NCI-H146 treated with DMSO at 0.1 percent for 48 hours (cell line): Measurements from ENCODE around the gene TTLL6.
"Not testable (repeated sequence)": the region's sequence is repeated elsewhere in the genome, so short reads cannot be mapped to it uniquely, and the experiment has no call there.

Experiments used
- DNase-seq: peaks from one replicate; lab custom pipeline; 2025; ENCODE audit not compliant: unreplicated experiment; lab: John Stamatoyannopoulos, UW

TTLL6 gene

GRCh38 chr17:48724251-48725003, 92.6 kb downstream of the TTLL6 start:
- no peak for DNase-seq

DNA sequence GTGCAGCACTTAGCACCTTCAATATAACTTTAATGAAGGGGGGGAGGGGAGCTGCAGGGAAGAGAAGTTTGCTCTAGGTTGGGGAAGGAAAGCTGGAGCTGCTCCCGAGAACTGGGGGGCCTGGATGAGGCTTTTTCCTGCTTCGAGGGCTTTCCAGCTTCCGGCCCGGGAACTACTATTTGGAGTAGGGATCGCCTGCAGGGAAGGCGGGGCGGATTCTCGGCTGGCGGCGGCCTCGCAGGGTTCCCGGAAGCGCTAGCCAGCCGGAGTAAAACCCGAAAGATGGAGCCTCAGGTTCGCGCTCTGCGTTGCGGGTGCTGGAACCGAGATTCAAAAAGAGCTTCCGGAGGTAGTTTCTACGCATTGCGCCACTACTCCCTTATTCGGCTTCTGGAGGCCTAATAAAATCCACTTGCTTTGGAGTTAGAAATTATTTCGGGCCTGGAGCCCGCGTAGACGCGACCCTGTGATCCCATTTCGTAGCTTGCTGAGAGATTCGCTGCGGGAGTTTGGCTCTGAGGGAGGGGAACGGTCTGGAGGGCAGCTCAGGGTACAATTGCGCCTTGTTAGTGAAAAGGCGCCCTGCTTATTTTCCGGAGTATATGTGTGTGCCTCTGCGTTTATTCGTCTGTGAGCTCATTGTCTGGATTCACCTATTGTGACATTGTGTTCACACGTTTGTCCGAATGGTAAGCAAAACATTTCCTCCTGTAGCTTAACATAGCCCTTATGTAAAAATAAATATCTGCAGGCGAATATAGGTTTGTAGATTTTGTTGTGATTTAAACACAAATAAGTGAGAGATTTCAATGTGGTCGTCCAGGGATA, 93.4 kb downstream of the TTLL6 start:
- no peak for DNase-seq

DNA sequence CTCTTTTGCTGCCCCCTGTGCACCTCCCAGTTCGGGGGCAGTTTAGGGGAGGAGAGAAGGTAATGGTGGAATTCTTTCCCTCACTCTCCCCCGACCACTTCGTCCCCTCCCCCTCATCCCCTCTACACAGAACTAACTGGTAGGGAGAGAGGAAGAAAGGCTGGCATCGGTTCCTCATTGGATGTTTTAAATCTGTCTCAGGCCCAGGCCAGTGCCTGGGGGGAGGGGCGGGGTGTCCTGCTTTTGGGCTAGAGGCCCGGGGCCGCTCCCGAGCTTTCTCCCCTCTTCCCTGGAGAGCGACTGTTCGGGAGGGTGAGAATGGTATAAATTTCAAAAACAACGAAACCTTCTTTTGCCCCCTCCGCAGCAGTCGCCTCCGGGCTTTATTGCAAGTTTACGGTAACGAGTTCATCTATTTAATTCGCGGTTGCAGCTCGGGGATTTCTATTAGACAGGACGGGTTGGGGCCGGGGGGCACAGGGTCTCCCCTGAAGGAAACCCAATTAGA, 94.1 kb downstream of the TTLL6 start, which contains the start of gene PRAC2:
Gene PRAC2, plus strand, starts transcription at position 271 of the 508 bp plus-strand sequence. CDS start 1,226 bp downstream, outside the sequence.
- no peak for DNase-seq

DNA sequence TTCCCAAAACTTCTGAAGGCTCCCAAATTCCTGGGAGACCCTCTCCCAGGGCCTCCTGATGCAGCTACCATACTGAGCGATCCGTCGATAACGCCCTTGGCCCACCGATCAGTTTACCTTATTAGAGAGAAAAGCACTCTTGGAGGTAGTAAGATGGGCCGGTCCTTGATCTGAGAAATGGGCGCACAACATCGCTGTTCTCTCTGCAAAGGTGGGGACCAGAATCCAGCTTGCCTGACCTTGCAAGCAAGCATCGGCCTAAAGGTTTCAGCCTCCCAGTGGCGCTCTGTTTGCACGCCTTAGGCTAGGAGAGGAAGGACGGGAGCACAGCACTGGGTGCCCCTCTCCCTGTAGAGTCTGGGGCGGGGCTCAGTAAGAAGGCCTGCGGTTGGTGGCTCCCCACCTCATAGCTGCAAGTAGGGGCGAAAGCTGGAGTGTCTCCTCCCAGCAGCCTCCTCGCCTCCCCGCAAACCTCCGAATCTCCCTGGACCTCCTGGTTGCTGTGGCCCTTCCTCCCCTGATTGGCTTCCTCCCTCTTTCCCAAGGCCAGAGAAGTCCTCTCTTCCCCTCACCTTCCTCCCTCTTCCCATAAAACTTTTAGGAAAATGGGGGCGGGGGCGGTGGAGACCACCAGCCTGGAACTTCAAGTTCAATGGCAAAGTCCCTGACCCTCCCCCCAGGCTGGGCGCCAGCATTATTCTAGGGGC, 94.7 kb downstream of the TTLL6 start, which contains the start of gene PRAC1:
Gene PRAC1, minus strand, starts transcription at position 318 of the 707 bp plus-strand sequence. Its CDS starts 126 bp downstream, at position 192.
- DNase-seq = no peak

DNA sequence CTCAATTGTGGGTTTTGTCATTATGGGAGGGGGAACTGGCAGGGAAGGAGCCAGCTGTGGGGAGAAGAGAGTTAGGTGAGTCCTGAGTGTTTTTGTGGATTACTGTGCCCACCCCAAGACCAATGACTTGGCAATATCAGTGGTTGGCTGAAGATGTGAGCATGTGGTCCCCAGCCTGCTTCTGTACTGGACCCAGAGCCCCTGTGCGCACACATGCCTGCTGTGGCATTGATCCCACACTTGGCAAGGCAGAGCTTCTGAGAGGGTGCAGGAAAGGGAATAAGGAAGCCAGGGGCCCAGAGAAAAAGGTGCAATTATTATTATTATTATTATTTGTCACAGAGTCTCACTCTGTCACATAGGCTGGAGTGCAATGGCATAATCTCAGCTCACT, 96.0 kb downstream of the TTLL6 start:
- DNase-seq = no peak

- DNase-seq = no peak
Measured at GRCh38 chr17:48720266-48721008, 96.6 kb downstream of the TTLL6 start.

DNA sequence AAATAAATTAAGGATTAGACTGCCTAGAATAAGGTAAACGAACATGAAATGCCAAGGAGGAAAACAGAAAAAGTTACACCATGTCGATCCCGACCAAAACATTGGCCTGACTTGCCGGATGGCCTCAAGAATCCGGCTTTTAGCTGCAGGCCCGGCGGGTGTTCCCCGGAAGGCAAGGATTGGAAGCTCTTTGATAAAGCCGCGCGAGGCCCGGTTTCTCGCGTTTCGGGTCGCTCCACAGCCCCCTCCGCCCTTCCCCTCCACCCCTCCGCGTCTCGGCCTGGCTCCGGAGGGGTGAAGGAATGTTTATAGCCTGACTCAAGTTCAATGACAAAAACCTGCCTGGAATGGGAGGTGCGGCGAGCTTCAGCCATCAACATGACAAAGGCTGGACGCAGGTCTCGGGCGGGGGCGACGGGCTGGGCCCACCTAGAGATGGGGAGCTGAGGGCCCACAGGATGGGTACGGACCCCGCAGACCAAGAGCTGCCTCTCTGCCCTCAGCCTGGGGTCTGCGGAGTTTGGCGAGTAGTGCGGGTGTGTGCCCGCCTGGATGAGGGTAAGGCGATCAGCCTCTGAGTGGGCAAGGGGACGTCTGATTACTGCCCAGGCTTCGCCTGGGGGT, 97.3 kb downstream of the TTLL6 start:
- DNase-seq = no peak

- DNase-seq = no peak
Measured at GRCh38 chr17:48718761-48719641, 98.0 kb downstream of the TTLL6 start.

DNA sequence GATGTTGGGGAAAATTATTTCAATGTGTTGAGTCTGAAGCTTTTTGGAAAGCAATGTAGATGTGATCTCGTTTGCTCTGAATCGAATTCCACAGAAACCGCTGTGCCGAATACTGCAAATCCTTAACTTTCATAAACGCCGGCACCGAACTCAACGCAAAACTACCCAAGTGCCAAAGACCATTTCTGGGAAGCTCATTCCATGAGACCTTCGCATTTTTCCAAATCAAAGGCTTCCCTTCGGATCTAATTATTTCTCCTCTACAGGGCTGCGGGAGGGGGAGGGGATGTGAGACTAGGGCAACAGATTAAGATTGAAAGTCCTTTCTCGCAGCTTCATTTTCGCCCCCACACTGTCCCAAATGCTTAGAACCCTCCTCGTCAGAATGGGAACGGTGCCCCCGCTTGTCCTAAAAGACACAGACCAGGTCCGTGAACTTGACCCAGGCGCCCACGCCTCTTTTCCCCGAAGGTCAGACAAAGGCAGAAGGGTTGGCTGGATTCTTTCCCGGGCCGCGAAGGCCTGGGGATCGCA, 98.7 kb downstream of the TTLL6 start:
- DNase-seq = no peak

DNA sequence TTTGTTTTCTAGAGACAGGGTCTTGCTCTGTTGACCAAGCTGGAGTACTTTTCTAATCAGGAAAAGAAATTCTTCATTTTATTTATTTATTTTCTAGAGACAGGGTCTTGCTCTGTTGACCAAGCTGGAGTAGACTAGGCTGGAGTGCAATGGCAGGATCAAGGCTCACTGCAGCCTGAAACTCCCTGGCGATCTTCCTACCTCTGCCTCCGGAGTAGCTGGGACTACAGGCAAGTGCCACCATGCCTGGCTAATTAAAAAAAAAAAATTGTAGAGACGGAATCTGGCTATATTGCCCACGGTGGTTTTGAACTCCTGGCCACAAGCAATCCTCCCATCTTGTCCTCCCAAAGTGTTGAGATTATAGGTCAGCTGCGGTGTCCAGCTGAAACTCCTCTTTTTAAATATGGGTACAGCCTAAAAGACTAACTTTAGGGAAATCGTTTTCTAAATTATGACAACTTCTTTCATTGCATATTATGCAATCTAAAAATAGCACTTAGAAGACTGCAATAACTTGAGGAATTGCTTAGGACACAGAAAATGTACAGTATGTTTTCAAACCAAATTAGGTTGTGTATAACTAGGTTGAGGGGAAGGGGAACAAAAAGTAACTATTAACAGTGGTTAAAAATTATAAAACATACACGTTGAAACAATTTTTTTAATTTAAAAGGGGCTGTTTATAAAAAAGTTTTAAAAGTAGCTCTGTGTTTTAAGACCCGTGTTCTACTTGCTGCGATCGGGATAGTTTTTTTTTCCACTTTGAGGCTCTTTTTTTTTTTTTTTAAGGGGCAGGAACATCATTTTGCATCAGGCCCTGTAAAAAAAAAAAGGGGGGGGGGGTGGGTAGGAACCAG, 99.4 kb downstream of the TTLL6 start:
- no peak for DNase-seq

- DNase-seq = not testable (repeated sequence)
Measured at GRCh38 chr17:48716549-48716948, 100.5 kb downstream of the TTLL6 start.

DNA sequence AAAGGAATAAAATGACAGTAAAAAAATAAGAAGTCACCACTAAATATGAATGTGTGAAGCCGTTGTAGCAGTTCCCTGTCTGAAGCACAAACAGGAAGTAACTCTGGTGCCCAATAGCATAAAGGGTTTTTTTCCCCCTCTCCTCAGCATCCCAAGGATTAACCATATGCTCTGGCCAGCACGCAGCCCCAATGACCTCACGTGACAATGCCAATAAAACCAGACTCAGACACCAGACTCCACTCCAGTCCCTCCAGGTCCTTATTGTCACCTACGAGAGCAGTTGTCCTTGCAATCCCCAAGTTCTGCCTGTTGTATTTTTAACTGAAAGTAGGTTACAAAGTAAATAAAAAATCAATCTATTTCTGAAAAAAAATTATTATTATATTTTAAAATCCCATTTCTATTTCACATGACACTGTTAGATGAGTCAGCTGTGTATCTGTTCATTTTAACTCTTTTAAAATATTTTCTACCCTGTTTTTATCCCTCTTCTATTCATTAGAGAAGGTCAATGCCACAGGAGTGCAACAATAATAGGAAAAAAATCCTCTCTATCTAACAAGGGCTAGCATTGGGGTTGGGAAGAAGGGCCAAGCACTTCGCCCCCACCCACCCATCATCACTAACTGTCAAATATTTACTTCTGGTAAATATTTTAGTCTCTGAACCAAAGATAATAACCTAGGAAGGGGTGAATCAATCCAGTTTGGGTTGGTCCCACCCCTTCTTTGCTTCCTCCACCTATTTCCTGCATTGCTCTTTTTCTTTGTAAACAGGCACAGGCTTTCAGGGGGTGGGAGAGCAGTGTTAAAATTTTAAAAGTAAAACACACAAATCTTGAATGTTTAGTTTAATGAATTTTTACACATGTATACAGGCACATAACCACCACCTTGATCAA, 101.3 kb downstream of the TTLL6 start:
- no peak for DNase-seq
